H1 (cell line): ENCODE measurements around the gene BCL2. TPM values are rescaled to one million over a fixed set of nuclear protein-coding genes. Genes with fewer than 3 reads are reported as not detected.

Experiments
- CTCF ChIA-PET: fragments of 300-600 bp; sonication (Branson Sonifier 250); formaldehyde crosslinking; loops from one replicate; lab custom pipeline; 2021; ENCODE audit not compliant: partially characterized antibody; lab: Charles Lee
- POLR2A ChIA-PET: fragments of 300-600 bp; sonication (Branson Sonifier 250); formaldehyde crosslinking; loops from one replicate; lab custom pipeline; 2021; ENCODE audit warnings: inconsistent platforms; ENCODE audit not compliant: partially characterized antibody; lab: Charles Lee
- DNase-seq, 2 experiments: peaks; one replicate each; pipeline versions ENCODE4 v3.0.0 to v3.0.0-alpha.2; 2010 to 2022; ENCODE audit warnings: low spot score in 2 of 2, low read depth in 1 of 2, mixed read lengths in 1 of 2
- FAIRE-seq: peaks from 2 replicates; lab custom pipeline; 2011; peaks lifted over from hg19 to GRCh38; lab: Jason Lieb, UNC
- H2AFZ ChIP-seq: 2 replicates; pipeline ENCODE4 v1.8.1; 2012; ENCODE audit warnings: low read length, inconsistent platforms
- H2AK5ac ChIP-seq: 2 replicates; pipeline ENCODE4 v1.6.1; 2013; ENCODE audit warnings: low read depth, low read length
- H2BK120ac ChIP-seq: replicated peaks from 2 replicates; pipeline ENCODE3; 2013; ENCODE audit warnings: low read depth, low read length, inconsistent platforms
- H2BK12ac ChIP-seq: 2 replicates; pipeline ENCODE4 v1.6.1; 2013; ENCODE audit warnings: low read depth, low read length
- H2BK15ac ChIP-seq: 2 replicates; pipeline ENCODE4 v1.6.1; 2013; ENCODE audit warnings: low read length
- H2BK20ac ChIP-seq: 2 replicates; pipeline ENCODE4 v1.6.1; 2013; ENCODE audit warnings: low read length
- H2BK5ac ChIP-seq: 2 replicates; pipeline ENCODE4 v1.6.1; 2013; ENCODE audit warnings: low read depth, low read length
- H3K14ac ChIP-seq: 2 replicates; pipeline ENCODE4 v1.6.1; 2013; ENCODE audit warnings: inconsistent platforms; ENCODE audit not compliant: insufficient read length
- H3K18ac ChIP-seq: 2 replicates; pipeline ENCODE4 v1.6.1; 2013; ENCODE audit warnings: low read length; ENCODE audit errors: extremely low read depth
- H3K23ac ChIP-seq: 2 replicates; pipeline ENCODE4 v1.6.1; 2013; ENCODE audit warnings: inconsistent platforms; ENCODE audit not compliant: insufficient read length
- H3K23me2 ChIP-seq: 2 replicates; pipeline ENCODE4 v1.6.1; 2013; ENCODE audit warnings: low read depth, low read length
- H3K27ac ChIP-seq: 2 replicates; pipeline ENCODE4 v1.6.1; 2011; ENCODE audit warnings: low read depth, low read length, inconsistent platforms
- H3K27me3 ChIP-seq, 4 experiments: replicated peaks in 1 of 4; 1 replicate in 1 of 4; 2 replicates in 3 of 4; pipeline versions ENCODE4 v1.6.1 to v1.8.1; 2011 to 2013; ENCODE audit warnings: low read length in 3 of 4, mild to moderate bottlenecking in 3 of 4, inconsistent platforms in 2 of 4, mixed read lengths in 2 of 4, moderate library complexity in 1 of 4; ENCODE audit not compliant: control insufficient read depth in 3 of 4, insufficient read depth in 3 of 4; ENCODE audit errors: extremely low read depth in 1 of 4
- H3K36me3 ChIP-seq, 4 experiments: 2 replicates each; pipeline versions ENCODE4 v1.6.1 to v1.8.1; 2011 to 2013; ENCODE audit warnings: mild to moderate bottlenecking in 4 of 4, low read length in 3 of 4, moderate library complexity in 2 of 4, control low read depth in 1 of 4, inconsistent platforms in 1 of 4; ENCODE audit not compliant: insufficient read depth in 4 of 4, control insufficient read depth in 2 of 4
- H3K4ac ChIP-seq: replicated peaks from 2 replicates; pipeline ENCODE3; 2013; ENCODE audit warnings: low read length, low read depth, mixed read lengths, inconsistent platforms; ENCODE audit not compliant: insufficient read length
- H3K4me1 ChIP-seq, 4 experiments: replicated peaks in 1 of 4; 1 replicate in 1 of 4; 2 replicates in 3 of 4; pipeline versions ENCODE4 v1.6.1 to v1.8.1; 2011 to 2013; ENCODE audit warnings: low read length in 3 of 4, inconsistent platforms in 2 of 4, mixed read lengths in 1 of 4; ENCODE audit not compliant: insufficient read depth in 4 of 4, control insufficient read depth in 3 of 4
- H3K4me2 ChIP-seq, 2 experiments: 2 replicates each; pipeline versions ENCODE4 v1.6.1 to v1.8.1; 2011 to 2013; ENCODE audit warnings: low read depth in 2 of 2, low read length in 2 of 2, control low read depth in 1 of 2, inconsistent platforms in 1 of 2, mild to moderate bottlenecking in 1 of 2; ENCODE audit not compliant: insufficient read depth in 1 of 2
- H3K4me3 ChIP-seq, 4 experiments: fragments of 200-600, 300-600 bp in 1 of 4; sonication (generic), shearing (Covaris generic), sonication (Bioruptor Twin) in 1 of 4; 2 replicates each; pipeline versions ENCODE4 v1.5.1 to v1.8.1; 2011 to 2016; ENCODE audit warnings: low read length in 4 of 4, low read depth in 3 of 4, control low read depth in 2 of 4, inconsistent platforms in 2 of 4, mild to moderate bottlenecking in 2 of 4, mixed read lengths in 1 of 4, moderate library complexity in 1 of 4; ENCODE audit not compliant: insufficient read depth in 2 of 4; ENCODE audit errors: extremely low read depth in 1 of 4
- H3K56ac ChIP-seq: replicated peaks from 2 replicates; pipeline ENCODE3; 2013; ENCODE audit warnings: low read depth, mild to moderate bottlenecking, mixed read lengths, low read length, inconsistent platforms; ENCODE audit not compliant: insufficient read length
- H3K79me1 ChIP-seq: 2 replicates; pipeline ENCODE4 v1.6.1; 2013; ENCODE audit warnings: low read depth, low read length, control low read depth
- H3K79me2 ChIP-seq, 2 experiments: 2 replicates each; pipeline versions ENCODE4 v1.6.1 to v1.8.1; 2012 to 2013; ENCODE audit warnings: low read length in 2 of 2, mild to moderate bottlenecking in 2 of 2, inconsistent platforms in 1 of 2; ENCODE audit not compliant: insufficient read depth in 2 of 2, control insufficient read depth in 1 of 2
- H3K9ac ChIP-seq, 4 experiments: replicated peaks in 1 of 4; 1 replicate in 1 of 4; 2 replicates in 3 of 4; pipeline versions ENCODE4 v1.6.1 to v1.8.1; 2011 to 2013; ENCODE audit warnings: low read depth in 3 of 4, low read length in 3 of 4, control low read depth in 2 of 4, mild to moderate bottlenecking in 2 of 4, moderate library complexity in 2 of 4, inconsistent platforms in 1 of 4; ENCODE audit errors: extremely low read depth in 1 of 4
- H3K9me3 ChIP-seq, 2 experiments: 2 replicates each; pipeline versions ENCODE4 v1.6.1 to v1.8.1; 2012 to 2013; ENCODE audit warnings: mild to moderate bottlenecking in 2 of 2, moderate library complexity in 2 of 2, control low read depth in 1 of 2, inconsistent platforms in 1 of 2, low read depth in 1 of 2, low read length in 1 of 2, mixed read lengths in 1 of 2; ENCODE audit not compliant: insufficient read depth in 2 of 2
- H4K20me1 ChIP-seq, 2 experiments: replicated peaks in 1 of 2; 2 replicates each; pipeline versions ENCODE3 to v1.8.1; 2011 to 2013; ENCODE audit warnings: inconsistent platforms in 2 of 2, low read length in 2 of 2, mild to moderate bottlenecking in 1 of 2; ENCODE audit not compliant: insufficient read depth in 2 of 2, control insufficient read depth in 1 of 2
- H4K5ac ChIP-seq: 2 replicates; pipeline ENCODE4 v1.6.1; 2013; ENCODE audit warnings: low read length, low read depth, mixed read lengths, inconsistent platforms; ENCODE audit not compliant: insufficient read length
- H4K8ac ChIP-seq: 2 replicates; pipeline ENCODE4 v1.8.0; 2013; ENCODE audit warnings: mild to moderate bottlenecking, moderate library complexity, low read length, inconsistent platforms; ENCODE audit not compliant: insufficient read depth; ENCODE audit errors: extremely low read depth
- H4K91ac ChIP-seq: replicated peaks from 2 replicates; pipeline ENCODE3; 2013; ENCODE audit warnings: low read length, mixed read lengths, inconsistent platforms; ENCODE audit not compliant: insufficient read length
- ATF2 ChIP-seq: IDR thresholded peaks from 2 replicates; pipeline ENCODE4 v1.6.1; 2012; ENCODE audit warnings: low read length, inconsistent platforms
- CBX5 ChIP-seq: fragments of 300-800, 300-1000 bp; sonication (generic); IDR thresholded peaks from 2 replicates; pipeline ENCODE4 v1.7.1; 2016; ENCODE audit warnings: antibody characterized with exemption, low read length, low read depth
- EGR1 ChIP-seq: IDR thresholded peaks from 2 replicates; pipeline ENCODE4 v1.6.1; 2011; ENCODE audit warnings: low read depth, low read length, borderline replicate concordance
- EP300 ChIP-seq, 2 experiments: IDR thresholded peaks; 1 replicate in 1 of 2; 2 replicates in 1 of 2; pipeline ENCODE4 v1.6.1; 2011 to 2012; ENCODE audit warnings: low read depth in 2 of 2, low read length in 2 of 2, mild to moderate bottlenecking in 2 of 2, borderline replicate concordance in 1 of 2, inconsistent platforms in 1 of 2, moderate library complexity in 1 of 2
- GTF2F1 ChIP-seq: IDR thresholded peaks from 2 replicates; pipeline ENCODE4 v1.6.1; 2012; ENCODE audit warnings: low read depth, low read length, improper control_type of control experiment, borderline replicate concordance
- KDM1A ChIP-seq: fragments of 200-600, 300-600 bp; sonication (generic); IDR thresholded peaks from 2 replicates; pipeline ENCODE4 v1.7.1; 2016; ENCODE audit warnings: mild to moderate bottlenecking, low read length, borderline replicate concordance
- PHF8 ChIP-seq: fragments of 200-600 bp; sonication (generic); conservative IDR thresholded peaks from 2 replicates; pipeline ENCODE4 v1.7.1; 2012; ENCODE audit warnings: low read depth, mild to moderate bottlenecking, inconsistent platforms, low read length, moderate library complexity
- RXRA ChIP-seq: IDR thresholded peaks from 2 replicates; pipeline ENCODE4 v1.6.1; 2011; ENCODE audit warnings: low read depth, mild to moderate bottlenecking, low read length, moderate library complexity; ENCODE audit not compliant: insufficient read depth
- SIRT6 ChIP-seq: IDR thresholded peaks from one replicate; pipeline ENCODE4 v1.7.1; 2012; ENCODE audit warnings: low read length, inconsistent platforms
- SUZ12 ChIP-seq: fragments of 200-600 bp; sonication (generic); IDR thresholded peaks from 2 replicates; pipeline ENCODE4 v1.6.1; 2012; ENCODE audit warnings: mild to moderate bottlenecking, inconsistent platforms, low read length, moderate library complexity, mixed read lengths
- USF2 ChIP-seq: IDR thresholded peaks from 2 replicates; pipeline ENCODE4 v1.6.1; 2011; ENCODE audit warnings: low read length, improper control_type of control experiment
- WGBS, 2 experiments: shearing (Covaris generic) in 1 of 2; methylation state at CpG; one replicate each; pipeline versions ENCODE4 v1.1.6 to v1.1.7; 2013 to 2015; ENCODE audit warnings: low lambda C conversion rate in 2 of 2, mixed read lengths in 2 of 2, inconsistent platforms in 1 of 2, low coverage in 1 of 2, missing lambda C conversion rate in 1 of 2; ENCODE audit not compliant: insufficient replicate concordance in 2 of 2, insufficient coverage in 1 of 2, insufficient read length in 1 of 2; ENCODE audit errors: extremely low coverage in 1 of 2, missing lambda C conversion rate in 1 of 2; 5-methylcytosine and 5-hydroxymethylcytosine counted together
- polyA plus RNA-seq, 7 experiments: library from polyadenylated mRNA; depleted of rRNA in 3 of 7; stranded (reverse) in 5 of 7; unstranded in 2 of 7; fragments of >200 nt in 5 of 7; fragments of 200-250 nt in 2 of 7; gene quantifications; 1 replicate in 5 of 7; 2 replicates in 1 of 7; 4 replicates in 1 of 7; pipeline versions ENCODE4 v1.2.1 to v1.2.3, GENCODE V29; 2011 to 2013; ENCODE audit warnings: missing spikeins in 2 of 7, mixed read lengths in 2 of 7
- total RNA-seq: library from RNA; stranded (reverse); fragmentation: NEBNext Ultra II Directional; extraction: Animal tissue kit (Norgen Biotek cat#: 25700); gene quantifications from 2 replicates; pipeline ENCODE4 v1.2.1, GENCODE V29; 2021

Gene BCL2
- total and polyA plus RNA-seq, 2 of the 8 experiments (the other 6 are each of a cell fraction or from before 2014, with no cell fraction given), result 0.59 to 4.5 TPM

- Histone ChIP-seq H2BK15ac (no peak overlapping the region), H3K14ac (no peak overlapping the region), H2BK120ac (no peak overlapping the region), H3K9ac (no peak overlapping the region), H4K20me1 (no peaks in the 10 kb centered on the region), H3K4ac (no peak overlapping the region), H3K36me3 (no peaks in the 10 kb centered on the region), H2AFZ (no peak overlapping the region), H3K79me2 (no peaks in the 10 kb centered on the region), H3K4me2 (no peak overlapping the region), H2BK12ac (no peak overlapping the region), H4K91ac (no peak overlapping the region), H3K79me1 (no peaks in the 10 kb centered on the region), H3K27ac (no peak overlapping the region), H3K23ac (no peak overlapping the region), H3K9me3 (no peaks in the 10 kb centered on the region), H4K5ac (no peak overlapping the region), H2BK5ac (no peak overlapping the region), H4K8ac (no peak overlapping the region), H3K27me3 (no peaks in the 10 kb centered on the region), H2BK20ac (no peak overlapping the region), H3K23me2 (no peaks in the 10 kb centered on the region), H3K4me1 (peaks cover 0 to 6% (median 2%) of the 10 kb centered on the region in 4 experiments; a peak in 3 of 7 replicates), H3K18ac (no peak overlapping the region), H3K56ac (no peak overlapping the region), H2AK5ac (no peak overlapping the region), H3K4me3 (no peak overlapping the region)
- FAIRE-seq (no peak), DNase-seq (no peak)
- ChIA-PET POLR2A (no interaction called here), CTCF (interaction anchor here (1.3 kb wide), 1 partner anchor 36 kb away, joined by 3 read pairs; no protein-coding TSS in a partner anchor)
- WGBS, 2 experiments, result 96% methylated on average over 7 of the region's 7 CpGs; no CpG with 5 or more reads in 1 of the 2 experiments
- TF ChIP-seq EP300 (IDR thresholded peaks at IDR 0.05; ENCODE audit: borderline replicate concordance in 1 of 2, low read depth in 2 of 2, low read length in 2 of 2) (no peak), KDM1A (no peak), CBX5 (no peak), SUZ12 (no peak), GTF2F1 (no peak), SIRT6 (no peak), RXRA (no peak), EGR1 (no peak), ATF2 (no peak), PHF8 (no peak), USF2 (no peak)
These were observed 235.3 kb downstream of the BCL2 start for GRCh38 chr18:63084219-63084618.
